Measurements from ENCODE around the gene TMEM204.
A peak's percentile ranks its signal among the peaks of the same experiment; 100 is the strongest.

TMEM204 gene

GRCh38 chr16:1533443-1533951, at the start of gene TMEM204:
TMEM204 (plus strand) TSS chr16:1533666; CDS start chr16:1534276, 610 bp downstream.
- Histone ChIP-seq H3K27ac (peak within 1 kb of the TSS; percentile 64), H2AFZ (no peak within 1 kb of the TSS), H3K9ac (no peak within 1 kb of the TSS), H3K4me3 (ENCODE audit: low read depth, low read length) (peak within 1 kb of the TSS; percentile 36), H3K4me1 (no peaks in the 10 kb centered on the region), H3K4me2 (ENCODE audit: low read length) (peak within 1 kb of the TSS; percentile 19), H3K27me3 (ENCODE audit: control insufficient read depth, insufficient read depth, low read length) (no peaks in the 10 kb centered on the region), H3K36me3 (ENCODE audit: control insufficient read depth, insufficient read depth, low read length) (no peaks in the 10 kb centered on the region), H3K79me2 (no peaks in the 10 kb centered on the region), H3K9me3 (ENCODE audit: control insufficient read depth, low read length) (no peaks in the 10 kb centered on the region)
- TF ChIP-seq, protein P1, sequence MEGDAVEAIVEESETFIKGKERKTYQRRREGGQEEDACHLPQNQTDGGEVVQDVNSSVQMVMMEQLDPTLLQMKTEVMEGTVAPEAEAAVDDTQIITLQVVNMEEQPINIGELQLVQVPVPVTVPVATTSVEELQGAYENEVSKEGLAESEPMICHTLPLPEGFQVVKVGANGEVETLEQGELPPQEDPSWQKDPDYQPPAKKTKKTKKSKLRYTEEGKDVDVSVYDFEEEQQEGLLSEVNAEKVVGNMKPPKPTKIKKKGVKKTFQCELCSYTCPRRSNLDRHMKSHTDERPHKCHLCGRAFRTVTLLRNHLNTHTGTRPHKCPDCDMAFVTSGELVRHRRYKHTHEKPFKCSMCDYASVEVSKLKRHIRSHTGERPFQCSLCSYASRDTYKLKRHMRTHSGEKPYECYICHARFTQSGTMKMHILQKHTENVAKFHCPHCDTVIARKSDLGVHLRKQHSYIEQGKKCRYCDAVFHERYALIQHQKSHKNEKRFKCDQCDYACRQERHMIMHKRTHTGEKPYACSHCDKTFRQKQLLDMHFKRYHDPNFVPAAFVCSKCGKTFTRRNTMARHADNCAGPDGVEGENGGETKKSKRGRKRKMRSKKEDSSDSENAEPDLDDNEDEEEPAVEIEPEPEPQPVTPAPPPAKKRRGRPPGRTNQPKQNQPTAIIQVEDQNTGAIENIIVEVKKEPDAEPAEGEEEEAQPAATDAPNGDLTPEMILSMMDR (IDR thresholded peaks at IDR 0.05), result no peak

- no peak overlapping the region for H2AFZ ChIP-seq
Measured at GRCh38 chr16:1485847-1486496, 47.5 kb upstream of the TMEM204 start.

DNA sequence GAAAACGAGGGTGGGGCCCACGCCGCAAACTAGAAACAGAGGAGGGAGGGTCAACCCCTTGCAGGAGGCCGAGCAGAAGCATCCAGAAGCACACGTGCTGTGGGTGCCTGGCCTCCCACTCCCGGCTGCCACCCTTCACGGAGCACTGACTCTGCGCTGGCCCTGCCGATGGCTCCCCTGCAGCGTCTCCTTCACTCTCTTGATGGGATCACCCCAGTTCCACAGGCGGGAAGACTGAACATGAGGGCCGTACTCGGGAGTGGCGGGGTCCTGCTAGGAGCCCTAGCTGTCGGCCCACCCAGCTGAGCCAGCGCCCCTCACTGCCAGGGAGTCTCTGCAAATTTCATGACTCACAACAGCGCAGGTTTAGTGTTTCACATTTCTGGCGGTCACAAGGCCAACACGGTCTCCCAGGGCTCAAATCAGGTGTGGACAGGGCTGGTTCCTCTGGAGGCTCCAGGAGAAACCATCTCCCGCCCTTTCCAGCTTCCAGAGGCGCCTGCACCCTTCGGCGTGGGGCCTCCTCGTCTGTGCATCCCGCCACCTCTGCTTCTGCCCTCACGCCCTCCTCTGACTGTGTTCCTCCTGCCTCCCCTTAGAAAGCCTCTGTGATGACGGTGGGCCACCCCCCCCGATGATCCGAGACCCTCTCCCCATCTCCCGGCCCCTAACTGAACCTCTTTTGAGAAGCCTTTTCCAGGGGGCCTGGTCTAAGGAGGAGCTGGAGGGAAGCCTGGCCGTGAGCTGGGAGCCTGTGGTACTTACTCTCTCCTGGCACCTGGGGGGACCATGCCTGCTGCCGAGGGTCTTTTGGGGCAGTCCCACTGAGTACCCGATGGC, 46.7 kb upstream of the TMEM204 start:
- Histone ChIP-seq H3K4me3 (ENCODE audit: low read depth, low read length) (no peak overlapping the region), H3K9ac (no peak overlapping the region), H3K36me3 (ENCODE audit: control insufficient read depth, insufficient read depth, low read length) (no peaks in the 10 kb centered on the region), H3K4me2 (ENCODE audit: low read length) (no peak overlapping the region), H3K9me3 (ENCODE audit: control insufficient read depth, low read length) (no peaks in the 10 kb centered on the region), H3K27me3 (ENCODE audit: control insufficient read depth, insufficient read depth, low read length) (no peaks in the 10 kb centered on the region), H3K27ac (no peak overlapping the region), H3K79me2 (no peaks in the 10 kb centered on the region), H2AFZ (no peak overlapping the region), H3K4me1 (no peaks in the 10 kb centered on the region)
- TF ChIP-seq, protein P1 (IDR thresholded peaks at IDR 0.05), result no peak

More at GRCh38 chr16:1485847-1486496, 47.5 kb upstream of the TMEM204 start:
- no peaks in the 10 kb centered on the region for H3K4me1 ChIP-seq
- H3K9ac ChIP-seq, result no peak overlapping the region
- H3K79me2 ChIP-seq, result no peaks in the 10 kb centered on the region
- no peak overlapping the region for H3K4me2 ChIP-seq (ENCODE audit: low read length)
- no peak overlapping the region for H3K27ac ChIP-seq
- H3K9me3 ChIP-seq (ENCODE audit: control insufficient read depth, low read length), result no peaks in the 10 kb centered on the region
- H3K36me3 ChIP-seq (ENCODE audit: control insufficient read depth, insufficient read depth, low read length), result no peaks in the 10 kb centered on the region
- H3K4me3 ChIP-seq (ENCODE audit: low read depth, low read length), result no peak overlapping the region
- TF ChIP-seq, protein P1 (IDR thresholded peaks at IDR 0.05), result no peak
- H3K27me3 ChIP-seq (ENCODE audit: control insufficient read depth, insufficient read depth, low read length), result no peaks in the 10 kb centered on the region

- Histone ChIP-seq H3K9ac (no peak overlapping the region), H3K36me3 (ENCODE audit: control insufficient read depth, insufficient read depth, low read length) (no peaks in the 10 kb centered on the region), H3K4me1 (no peaks in the 10 kb centered on the region), H3K4me2 (ENCODE audit: low read length) (no peak overlapping the region), H3K27ac (no peak overlapping the region), H2AFZ (no peak overlapping the region), H3K27me3 (ENCODE audit: control insufficient read depth, insufficient read depth, low read length) (no peaks in the 10 kb centered on the region), H3K79me2 (no peaks in the 10 kb centered on the region), H3K9me3 (ENCODE audit: control insufficient read depth, low read length) (no peaks in the 10 kb centered on the region), H3K4me3 (ENCODE audit: low read depth, low read length) (no peak overlapping the region)
- TF ChIP-seq, protein P1 (IDR thresholded peaks at IDR 0.05), result no peak
Measured at GRCh38 chr16:1487395-1488053, 45.9 kb upstream of the TMEM204 start.

Measured in parathyroid adenoma (tissue), 2 donors.